Stomach (tissue), 4 donors: Measurements from ENCODE around the gene GPR32.

Experiments used
- EP300 ChIP-seq: sonication (generic); formaldehyde crosslinking; IDR thresholded peaks from one replicate; pipeline ENCODE4 v1.6.1; 2017; ENCODE audit warnings: antibody characterized with exemption
- POLR2A ChIP-seq, 4 donors: fragments of 450-650 bp; IDR thresholded peaks; one replicate each; pipeline ENCODE4 v1.6.1; 2016; ENCODE audit warnings: antibody characterized with exemption in 4 of 4, control low read depth in 2 of 4, mild to moderate bottlenecking in 1 of 4, moderate library complexity in 1 of 4
- POLR2AphosphoS5 ChIP-seq, 3 donors: sonication (generic); formaldehyde crosslinking; IDR thresholded peaks; one replicate each; pipeline ENCODE4 v1.6.1; 2016; ENCODE audit warnings: antibody characterized with exemption in 3 of 3
- TF ChIP-seq, protein P1 (sequence below), 7 experiments: fragments of 450-650 bp in 4 of 7; fragments of 200-600 bp in 3 of 7; sonication (generic) in 3 of 7; IDR thresholded peaks; one replicate each; pipeline ENCODE4 v1.5.1; 2016 to 2019; ENCODE audit warnings: antibody characterized with exemption in 7 of 7, control low read depth in 2 of 7, mild to moderate bottlenecking in 1 of 7

DNA sequence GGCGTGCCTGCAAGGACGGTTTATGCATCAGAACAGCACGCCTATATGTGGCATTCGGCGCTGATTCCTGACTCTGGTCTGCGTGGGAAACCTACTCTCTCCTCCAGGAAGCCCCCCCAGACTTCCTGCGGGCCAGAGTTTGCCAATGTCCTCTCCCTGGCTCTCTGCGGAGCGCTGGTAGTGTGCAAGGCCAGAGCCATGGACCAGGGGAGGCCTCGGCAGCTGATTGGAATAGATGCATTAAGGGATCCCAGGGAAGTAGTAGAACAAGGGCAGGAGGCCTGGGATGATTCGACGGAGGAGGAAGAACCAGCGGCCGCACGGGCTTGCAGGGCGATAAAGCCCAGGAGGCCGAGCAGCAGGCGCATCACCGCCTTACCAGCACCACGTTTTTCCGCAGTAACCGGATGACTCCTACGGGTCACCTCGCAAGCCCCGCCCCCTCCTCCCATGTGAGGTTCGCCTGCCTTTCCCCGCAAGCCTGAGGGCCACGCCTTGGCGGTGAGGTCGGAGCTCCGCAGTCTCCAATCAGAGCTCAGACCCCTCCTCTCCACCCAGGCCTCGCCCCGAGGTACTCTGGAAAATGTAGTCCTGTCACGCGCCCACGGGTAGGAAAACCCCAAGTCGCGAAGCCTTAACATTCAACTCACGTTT is 42.1 kb upstream of the GPR32 start:
- TF ChIP-seq, protein P1, sequence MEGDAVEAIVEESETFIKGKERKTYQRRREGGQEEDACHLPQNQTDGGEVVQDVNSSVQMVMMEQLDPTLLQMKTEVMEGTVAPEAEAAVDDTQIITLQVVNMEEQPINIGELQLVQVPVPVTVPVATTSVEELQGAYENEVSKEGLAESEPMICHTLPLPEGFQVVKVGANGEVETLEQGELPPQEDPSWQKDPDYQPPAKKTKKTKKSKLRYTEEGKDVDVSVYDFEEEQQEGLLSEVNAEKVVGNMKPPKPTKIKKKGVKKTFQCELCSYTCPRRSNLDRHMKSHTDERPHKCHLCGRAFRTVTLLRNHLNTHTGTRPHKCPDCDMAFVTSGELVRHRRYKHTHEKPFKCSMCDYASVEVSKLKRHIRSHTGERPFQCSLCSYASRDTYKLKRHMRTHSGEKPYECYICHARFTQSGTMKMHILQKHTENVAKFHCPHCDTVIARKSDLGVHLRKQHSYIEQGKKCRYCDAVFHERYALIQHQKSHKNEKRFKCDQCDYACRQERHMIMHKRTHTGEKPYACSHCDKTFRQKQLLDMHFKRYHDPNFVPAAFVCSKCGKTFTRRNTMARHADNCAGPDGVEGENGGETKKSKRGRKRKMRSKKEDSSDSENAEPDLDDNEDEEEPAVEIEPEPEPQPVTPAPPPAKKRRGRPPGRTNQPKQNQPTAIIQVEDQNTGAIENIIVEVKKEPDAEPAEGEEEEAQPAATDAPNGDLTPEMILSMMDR (IDR thresholded peaks at IDR 0.05): no peak
- TF ChIP-seq POLR2A (IDR thresholded peaks at IDR 0.05) (no peak), POLR2AphosphoS5 (IDR thresholded peaks at IDR 0.05) (no peak), EP300 (no peak)
